Endothelial cell of umbilical vein (primary cell): Measurements from ENCODE around the gene CETP. TPM values are rescaled to one million over a fixed set of nuclear protein-coding genes. Genes with fewer than 3 reads are reported as not detected.

ENCODE experiments used
- BruUV-seq: library from RNA; stranded (reverse); fragments of 400-500 nt; replicated peaks from 2 replicates; lab custom pipeline; 2021; lab: Mats Ljungman, UMichigan
- CTCF ChIA-PET: fragments of 300-600, 350-600 bp; sonication (Branson Sonifier 250); formaldehyde crosslinking; loops from one replicate; lab custom pipeline; 2021; ENCODE audit warnings: antibody characterized with exemption, inconsistent platforms; lab: Charles Lee
- POLR2A ChIA-PET: fragments of 300-600, 350-600 bp; sonication (Branson Sonifier 250); formaldehyde crosslinking; loops from one replicate; lab custom pipeline; 2021; ENCODE audit warnings: antibody characterized with exemption, inconsistent platforms; lab: Charles Lee
- DNase-seq: peaks from one replicate; pipeline ENCODE4 v3.0.0-alpha.2; 2011; ENCODE audit warnings: low read depth, low spot score
- FAIRE-seq: peaks from 2 replicates; lab custom pipeline; 2011; peaks lifted over from hg19 to GRCh38; lab: Jason Lieb, UNC
- H2AFZ ChIP-seq: 2 replicates; pipeline ENCODE4 v1.6.0; 2012; ENCODE audit warnings: low read depth, low read length, control low read depth, inconsistent platforms
- H3K27ac ChIP-seq: 2 replicates; pipeline ENCODE4 v1.5.1; 2011; ENCODE audit warnings: low read depth, mild to moderate bottlenecking, control low read depth, low read length, moderate library complexity; ENCODE audit not compliant: insufficient read depth
- H3K27me3 ChIP-seq, 2 experiments: 2 replicates each; pipeline versions ENCODE4 v1.6.0 to v1.6.1; 2011; ENCODE audit warnings: low read length in 2 of 2, mixed read lengths in 1 of 2; ENCODE audit not compliant: control insufficient read depth in 2 of 2, insufficient read depth in 2 of 2
- H3K36me3 ChIP-seq, 2 experiments: 2 replicates in 1 of 2; 3 replicates in 1 of 2; pipeline ENCODE4 v1.5.1; 2011; ENCODE audit warnings: low read length in 2 of 2, mild to moderate bottlenecking in 1 of 2, moderate library complexity in 1 of 2; ENCODE audit not compliant: control insufficient read depth in 2 of 2, insufficient read depth in 2 of 2; ENCODE audit errors: extremely low read depth in 1 of 2
- H3K4me1 ChIP-seq: 3 replicates; pipeline ENCODE4 v1.5.1; 2011; ENCODE audit warnings: mild to moderate bottlenecking, low read length; ENCODE audit not compliant: control insufficient read depth, insufficient read depth; ENCODE audit errors: extremely low read depth
- H3K4me2 ChIP-seq: 2 replicates; pipeline ENCODE4 v1.6.1; 2011; ENCODE audit warnings: low read length, control low read depth, mixed read lengths; ENCODE audit not compliant: insufficient read depth
- H3K4me3 ChIP-seq, 3 experiments: fragments of 200-600 bp in 1 of 3; sonication (generic), shearing (Covaris generic) in 1 of 3; replicated peaks in 1 of 3; 2 replicates each; pipeline ENCODE4 v1.5.1; 2011 to 2016; ENCODE audit warnings: control low read depth in 3 of 3, low read length in 3 of 3, mild to moderate bottlenecking in 2 of 3, inconsistent platforms in 1 of 3, low read depth in 1 of 3, moderate library complexity in 1 of 3; ENCODE audit not compliant: insufficient read depth in 1 of 3
- H3K79me2 ChIP-seq: 2 replicates; pipeline ENCODE4 v1.6.0; 2012; ENCODE audit warnings: low read length, inconsistent platforms; ENCODE audit not compliant: control insufficient read depth, insufficient read depth
- H3K9ac ChIP-seq: replicated peaks from 2 replicates; pipeline ENCODE3; 2011; ENCODE audit warnings: low read length, control low read depth; ENCODE audit not compliant: insufficient read depth; ENCODE audit errors: extremely low read depth
- H3K9me1 ChIP-seq: replicated peaks from 3 replicates; pipeline ENCODE4 v1.6.0; 2011; ENCODE audit warnings: mild to moderate bottlenecking, low read length; ENCODE audit not compliant: control insufficient read depth, insufficient read depth; ENCODE audit errors: extremely low read depth
- H3K9me3 ChIP-seq: replicated peaks from 2 replicates; pipeline ENCODE4 v1.5.1; 2012; ENCODE audit warnings: low read length, inconsistent platforms; ENCODE audit not compliant: control insufficient read depth, insufficient read depth
- H4K20me1 ChIP-seq: replicated peaks from 2 replicates; pipeline ENCODE3; 2011; ENCODE audit warnings: mild to moderate bottlenecking, low read length; ENCODE audit not compliant: control insufficient read depth, insufficient read depth; ENCODE audit errors: extremely low read depth
- CTCF ChIP-seq, 2 donors: IDR thresholded peaks; 1 replicate in 1 of 2; 2 replicates in 1 of 2; pipeline ENCODE4 v1.5.1; 2011; ENCODE audit warnings: low read length in 2 of 2, mild to moderate bottlenecking in 2 of 2, moderate library complexity in 2 of 2, control low read depth in 1 of 2, inconsistent platforms in 1 of 2, low read depth in 1 of 2; ENCODE audit not compliant: insufficient read depth in 1 of 2; ENCODE audit errors: extremely low read depth in 1 of 2
- EZH2 ChIP-seq: IDR thresholded peaks from 2 replicates; pipeline ENCODE4 v1.6.1; 2012; ENCODE audit warnings: borderline replicate concordance, low read depth, mild to moderate bottlenecking, moderate library complexity, low read length, inconsistent platforms; ENCODE audit not compliant: severe bottlenecking
- FOS ChIP-seq: IDR thresholded peaks from 2 replicates; pipeline ENCODE4 v1.6.1; 2011; ENCODE audit warnings: mild to moderate bottlenecking, low read length, moderate library complexity, borderline replicate concordance; ENCODE audit not compliant: insufficient read depth
- GATA2 ChIP-seq: IDR thresholded peaks from 2 replicates; pipeline ENCODE4 v1.7.0; 2011; ENCODE audit warnings: low read depth, mild to moderate bottlenecking, moderate library complexity, mixed read lengths, low read length; ENCODE audit not compliant: insufficient read length, insufficient read depth
- JUN ChIP-seq: IDR thresholded peaks from 2 replicates; pipeline ENCODE4 v1.6.1; 2011; ENCODE audit warnings: borderline replicate concordance, low read depth; ENCODE audit not compliant: insufficient read length, insufficient read depth
- MAX ChIP-seq: IDR thresholded peaks from 2 replicates; pipeline ENCODE4 v1.6.1; 2011; ENCODE audit not compliant: insufficient read depth, insufficient read length
- MYC ChIP-seq: IDR thresholded peaks from one replicate; pipeline ENCODE4 v1.6.1; 2011; ENCODE audit warnings: mild to moderate bottlenecking, low read depth, low read length
- POLR2A ChIP-seq: IDR thresholded peaks from 2 replicates; pipeline ENCODE4 v1.6.1; 2012; ENCODE audit warnings: low read depth, mild to moderate bottlenecking, control low read depth, low read length
- POLR2AphosphoS5 ChIP-seq: IDR thresholded peaks from 2 replicates; pipeline ENCODE4 v1.6.1; 2012; ENCODE audit warnings: low read depth, mild to moderate bottlenecking, control low read depth, low read length, moderate library complexity; ENCODE audit not compliant: insufficient read depth
- dilution Hi-C: fragments of 300-500 bp; cut with MboI; formaldehyde crosslinking; loops from one replicate; pipeline ENCODE4 v1.15.0; 2019; ENCODE audit warnings: low sequenced_read_pairs; ENCODE audit not compliant: extremely low pct_ligation_motif_present
- intact Hi-C: fragments of 100-400 bp; cut with micrococcal nuclease; formaldehyde crosslinking; loops from one replicate; pipeline ENCODE4 v1.10.0; 2022
- polyA plus RNA-seq, 4 experiments: library from polyadenylated mRNA; depleted of rRNA in 3 of 4; stranded (reverse) in 3 of 4; unstranded in 1 of 4; fragments of >200 nt; gene quantifications; 2 replicates each; pipeline versions ENCODE4 v1.2.1 to v1.2.3, GENCODE V29; 2011 to 2012; ENCODE audit warnings: missing spikeins in 1 of 4
- total RNA-seq: library from RNA; stranded (reverse); gene quantifications from 2 replicates; pipeline ENCODE4 v1.2.3, GENCODE V29; 2021

CETP gene
- total and polyA plus RNA-seq, 2 donors (not counting 3 experiments of a cell fraction or from before 2014, with no cell fraction given): 2.2 to 2.8 TPM

GRCh38 chr16:57031156-57031555 is 69.4 kb downstream of the CETP start:
- Histone ChIP-seq H2AFZ (no peak overlapping the region), H3K9ac (no peak overlapping the region), H3K27me3 (no peaks in the 10 kb centered on the region), H3K36me3 (no peaks in the 10 kb centered on the region), H3K9me1 (no peaks in the 10 kb centered on the region), H4K20me1 (no peaks in the 10 kb centered on the region), H3K4me2 (no peak overlapping the region), H3K79me2 (no peaks in the 10 kb centered on the region), H3K4me1 (no peaks in the 10 kb centered on the region), H3K27ac (no peak overlapping the region), H3K4me3 (no peak overlapping the region), H3K9me3 (no peaks in the 10 kb centered on the region)
- no peak for DNase-seq
- dilution Hi-C loops (no loop called here), intact Hi-C loops (no loop called here)
- no TSS peak for BruUV-seq
- CTCF ChIA-PET: no interaction called here
- TF ChIP-seq FOS (no peak), EZH2 (no peak), CTCF (IDR thresholded peaks at IDR 0.05; ENCODE audit: extremely low read depth in 1 of 2, insufficient read depth in 1 of 2, low read depth in 1 of 2, low read length in 2 of 2) (no peak), JUN (no peak)
- FAIRE-seq: no peak
- POLR2A ChIA-PET: no interaction called here

DNA sequence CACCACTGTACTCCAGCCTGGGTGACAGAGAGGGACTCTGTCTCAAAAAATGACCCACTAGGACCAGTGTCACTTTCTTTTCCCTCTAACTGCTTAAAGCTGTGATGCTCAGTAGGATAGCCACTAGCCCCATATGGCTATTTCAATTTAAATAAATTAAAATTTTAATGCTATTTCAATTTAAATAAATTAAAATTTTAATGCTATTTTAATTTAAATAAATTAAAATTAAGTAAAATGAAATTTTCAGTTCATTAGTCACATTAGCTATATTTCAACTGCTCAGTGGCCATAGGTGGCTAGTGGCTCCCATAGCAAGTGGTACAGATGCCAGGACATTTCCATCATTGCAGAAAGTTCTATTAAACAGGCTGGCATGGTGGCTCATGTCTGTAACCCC is 70.6 kb downstream of the CETP start:
- H3K36me3 ChIP-seq: no peaks in the 10 kb centered on the region
- H3K4me2 ChIP-seq: no peak overlapping the region
- no peak overlapping the region for H3K9ac ChIP-seq
- intact Hi-C loops: no loop called here
- no peaks in the 10 kb centered on the region for H3K4me1 ChIP-seq
- BruUV-seq: no TSS peak
- TF ChIP-seq CTCF (IDR thresholded peaks at IDR 0.05; ENCODE audit: extremely low read depth in 1 of 2, insufficient read depth in 1 of 2, low read depth in 1 of 2, low read length in 2 of 2) (no peak), MYC (no peak), FOS (no peak), EZH2 (no peak), POLR2AphosphoS5 (no peak), GATA2 (no peak), MAX (no peak), POLR2A (no peak), JUN (no peak)
- no peaks in the 10 kb centered on the region for H3K79me2 ChIP-seq
- H4K20me1 ChIP-seq: no peaks in the 10 kb centered on the region
- H3K27ac ChIP-seq: no peak overlapping the region
- H3K4me3 ChIP-seq: no peak overlapping the region
- ChIA-PET CTCF (interaction anchor here (1.3 to 2.1 kb wide), 2 partner anchors 14 to 52 kb away, joined by 3 to 13 read pairs; no protein-coding TSS in a partner anchor), POLR2A (interaction anchor here (0.5 kb wide), 1 partner anchor 12 kb away, joined by 4 read pairs; no protein-coding TSS in a partner anchor)
- dilution Hi-C loops: no loop called here
- no peaks in the 10 kb centered on the region for H3K9me3 ChIP-seq
- DNase-seq (no peak), FAIRE-seq (no peak)
- H3K9me1 ChIP-seq: no peaks in the 10 kb centered on the region
- H3K27me3 ChIP-seq: no peaks in the 10 kb centered on the region
- no peak overlapping the region for H2AFZ ChIP-seq
